Mucosa of stomach (tissue), 1 donor: Measurements from ENCODE around the gene GRIA1.

Experiments
- H3K27me3 ChIP-seq: one replicate; pipeline ENCODE4 v1.7.0; 2013; ENCODE audit warnings: mild to moderate bottlenecking, low read length; ENCODE audit not compliant: control insufficient read depth, insufficient read depth
- H3K36me3 ChIP-seq: one replicate; pipeline ENCODE4 v1.7.0; 2013; ENCODE audit warnings: low read length; ENCODE audit not compliant: control insufficient read depth, insufficient read depth
- H3K4me1 ChIP-seq: one replicate; pipeline ENCODE4 v1.7.0; 2013; ENCODE audit warnings: mild to moderate bottlenecking, low read length; ENCODE audit not compliant: control insufficient read depth, insufficient read depth
- H3K4me3 ChIP-seq: one replicate; pipeline ENCODE4 v1.7.0; 2013; ENCODE audit warnings: low read length
- H3K9ac ChIP-seq: one replicate; pipeline ENCODE4 v1.7.0; 2013; ENCODE audit warnings: mild to moderate bottlenecking, low read length, moderate library complexity
- H3K9me3 ChIP-seq: one replicate; pipeline ENCODE4 v1.7.0; 2013; ENCODE audit warnings: mild to moderate bottlenecking, low read length, moderate library complexity; ENCODE audit not compliant: control insufficient read depth
- donor health status: Pancreatic carcinoma.

GRIA1 gene

GRCh38 chr5:153592081-153592480 lies 101.6 kb downstream of the GRIA1 start:
- no peak overlapping the region for H3K9ac ChIP-seq
- H3K9me3 ChIP-seq = no peaks in the 10 kb centered on the region
- no peaks in the 10 kb centered on the region for H3K27me3 ChIP-seq
- no peaks in the 10 kb centered on the region for H3K36me3 ChIP-seq
- no peaks in the 10 kb centered on the region for H3K4me1 ChIP-seq
- no peak overlapping the region for H3K4me3 ChIP-seq

- Histone ChIP-seq H3K9me3 (no peaks in the 10 kb centered on the region), H3K36me3 (no peaks in the 10 kb centered on the region), H3K27me3 (no peaks in the 10 kb centered on the region), H3K9ac (no peak overlapping the region), H3K4me1 (no peaks in the 10 kb centered on the region), H3K4me3 (no peak overlapping the region)
Measured at GRCh38 chr5:153594785-153595184, 104.3 kb downstream of the GRIA1 start.

- H3K27me3 ChIP-seq = no peaks in the 10 kb centered on the region
- no peaks in the 10 kb centered on the region for H3K9me3 ChIP-seq
- H3K9ac ChIP-seq = no peak overlapping the region
- H3K4me3 ChIP-seq = no peak overlapping the region
- no peaks in the 10 kb centered on the region for H3K36me3 ChIP-seq
- H3K4me1 ChIP-seq = no peaks in the 10 kb centered on the region
Measured at GRCh38 chr5:153598099-153598498, 107.6 kb downstream of the GRIA1 start.

GRCh38 chr5:153601377-153601776 lies 110.9 kb downstream of the GRIA1 start:
- H3K4me1 ChIP-seq = no peaks in the 10 kb centered on the region
- H3K9me3 ChIP-seq = no peaks in the 10 kb centered on the region

GRCh38 chr5:153605386-153605785 lies 114.9 kb downstream of the GRIA1 start:
- Histone ChIP-seq H3K36me3 (no peaks in the 10 kb centered on the region), H3K4me1 (no peaks in the 10 kb centered on the region), H3K9me3 (no peaks in the 10 kb centered on the region), H3K9ac (no peak overlapping the region), H3K4me3 (no peak overlapping the region), H3K27me3 (no peaks in the 10 kb centered on the region)

More at GRCh38 chr5:153601377-153601776, 110.9 kb downstream of the GRIA1 start:
- no peaks in the 10 kb centered on the region for H3K36me3 ChIP-seq
- H3K9ac ChIP-seq = no peak overlapping the region
- no peaks in the 10 kb centered on the region for H3K27me3 ChIP-seq
- H3K4me3 ChIP-seq = no peak overlapping the region

GRCh38 chr5:153610009-153610408 lies 119.5 kb downstream of the GRIA1 start:
- Histone ChIP-seq H3K4me3 (no peak overlapping the region), H3K9me3 (no peaks in the 10 kb centered on the region), H3K4me1 (no peaks in the 10 kb centered on the region)

GRCh38 chr5:153610811-153611210 lies 120.3 kb downstream of the GRIA1 start:
- no peak overlapping the region for H3K9ac ChIP-seq
- H3K27me3 ChIP-seq = no peaks in the 10 kb centered on the region
- H3K9me3 ChIP-seq = no peaks in the 10 kb centered on the region
- no peaks in the 10 kb centered on the region for H3K4me1 ChIP-seq
- no peaks in the 10 kb centered on the region for H3K36me3 ChIP-seq
- no peak overlapping the region for H3K4me3 ChIP-seq

More at GRCh38 chr5:153610009-153610408, 119.5 kb downstream of the GRIA1 start:
- Histone ChIP-seq H3K36me3 (no peaks in the 10 kb centered on the region), H3K27me3 (no peaks in the 10 kb centered on the region), H3K9ac (no peak overlapping the region)

GRCh38 chr5:153613144-153613543 lies 122.7 kb downstream of the GRIA1 start:
- Histone ChIP-seq H3K4me3 (no peak overlapping the region), H3K27me3 (no peaks in the 10 kb centered on the region), H3K36me3 (no peaks in the 10 kb centered on the region), H3K9ac (no peak overlapping the region), H3K9me3 (no peaks in the 10 kb centered on the region), H3K4me1 (no peaks in the 10 kb centered on the region)

GRCh38 chr5:153613672-153614071 lies 123.2 kb downstream of the GRIA1 start:
- Histone ChIP-seq H3K36me3 (no peaks in the 10 kb centered on the region), H3K9me3 (no peaks in the 10 kb centered on the region), H3K9ac (no peak overlapping the region), H3K27me3 (no peaks in the 10 kb centered on the region), H3K4me1 (no peaks in the 10 kb centered on the region), H3K4me3 (no peak overlapping the region)

- Histone ChIP-seq H3K27me3 (no peaks in the 10 kb centered on the region), H3K9ac (no peak overlapping the region), H3K4me1 (no peaks in the 10 kb centered on the region), H3K9me3 (no peaks in the 10 kb centered on the region), H3K36me3 (no peaks in the 10 kb centered on the region), H3K4me3 (no peak overlapping the region)
Measured at GRCh38 chr5:153617190-153617589, 126.7 kb downstream of the GRIA1 start.

GRCh38 chr5:153618307-153618706 lies 127.8 kb downstream of the GRIA1 start:
- Histone ChIP-seq H3K9me3 (no peaks in the 10 kb centered on the region), H3K4me1 (no peaks in the 10 kb centered on the region), H3K4me3 (no peak overlapping the region), H3K9ac (no peak overlapping the region), H3K27me3 (no peaks in the 10 kb centered on the region), H3K36me3 (no peaks in the 10 kb centered on the region)

GRCh38 chr5:153618867-153619266 lies 128.4 kb downstream of the GRIA1 start:
- no peaks in the 10 kb centered on the region for H3K9me3 ChIP-seq
- no peaks in the 10 kb centered on the region for H3K27me3 ChIP-seq
- H3K36me3 ChIP-seq = no peaks in the 10 kb centered on the region
- H3K9ac ChIP-seq = no peak overlapping the region
- no peak overlapping the region for H3K4me3 ChIP-seq
- no peaks in the 10 kb centered on the region for H3K4me1 ChIP-seq

GRCh38 chr5:153619771-153620170 lies 129.3 kb downstream of the GRIA1 start:
- Histone ChIP-seq H3K27me3 (no peaks in the 10 kb centered on the region), H3K36me3 (no peaks in the 10 kb centered on the region), H3K4me3 (no peak overlapping the region), H3K9me3 (no peaks in the 10 kb centered on the region), H3K9ac (no peak overlapping the region), H3K4me1 (no peaks in the 10 kb centered on the region)
